Measurements from ENCODE around the gene LPAR5. TPM values are rescaled to one million over a fixed set of nuclear protein-coding genes. Genes with fewer than 3 reads are reported as not detected.
A peak's percentile ranks its signal among the peaks of the same experiment; 100 is the strongest.
"Not testable (repeated sequence)": the region's sequence is repeated elsewhere in the genome, so short reads cannot be mapped to it uniquely, and the experiment has no call there.

Gene LPAR5
- total RNA-seq, 1 donor from 2014 or later: 0.73 TPM

GRCh38 chr12:6603095-6603567, 32.6 kb downstream of the LPAR5 start:
- TF ChIP-seq CTCF (IDR thresholded peaks at IDR 0.05; ENCODE audit: insufficient read depth, low read depth, low read length) (no peak), EZH2 (IDR thresholded peaks at IDR 0.05; ENCODE audit: insufficient read depth, low read length) (no peak)
- H3K4me1 ChIP-seq (ENCODE audit: insufficient read depth, low read length): peaks cover 37% of the 10 kb centered on the region
- no peaks in the 10 kb centered on the region for H3K9me3 ChIP-seq (ENCODE audit: insufficient read depth, low read depth, low read length)
- H2AFZ ChIP-seq (ENCODE audit: low read depth, low read length): no peak overlapping the region
- H3K27ac Mint-ChIP-seq (ENCODE audit: unreplicated experiment): no peak overlapping the region
- no peaks in the 10 kb centered on the region for H3K27me3 Mint-ChIP-seq (ENCODE audit: low read depth, unreplicated experiment)
- no peak overlapping the region for H3K27ac ChIP-seq (ENCODE audit: low read depth, low read length)
- FAIRE-seq (no peak), DNase-seq (ENCODE audit: low read depth) (peak; percentile 27)
- peak overlapping the region; percentile 92 for H3K4me3 Mint-ChIP-seq (ENCODE audit: unreplicated experiment)
- H3K4me1 Mint-ChIP-seq (ENCODE audit: low read depth, unreplicated experiment): peaks cover 32% of the 10 kb centered on the region
- no peaks in the 10 kb centered on the region for H3K27me3 ChIP-seq (ENCODE audit: insufficient read depth, low read length)
- H3K36me3 Mint-ChIP-seq (ENCODE audit: low read depth, unreplicated experiment): peaks cover 35% of the 10 kb centered on the region
- H3K4me2 ChIP-seq (ENCODE audit: low read length): peak overlapping the region; percentile 99
- peaks cover 40% of the 10 kb centered on the region for H3K36me3 ChIP-seq (ENCODE audit: insufficient read depth, low read length)
- peaks cover 72% of the 10 kb centered on the region for H3K79me2 ChIP-seq (ENCODE audit: insufficient read depth, low read length)
- no peak overlapping the region for H3K4me3 ChIP-seq (ENCODE audit: insufficient read depth, low read depth, low read length)
- H3K9ac ChIP-seq (ENCODE audit: low read length): peak overlapping the region; percentile 41
- no peaks in the 10 kb centered on the region for H3K9me3 Mint-ChIP-seq (ENCODE audit: unreplicated experiment)
- H4K20me1 ChIP-seq (ENCODE audit: insufficient read depth, low read length): peaks cover 75% of the 10 kb centered on the region

GRCh38 chr12:6602526-6602925, 33.2 kb downstream of the LPAR5 start:
- Histone ChIP-seq H3K4me2 (ENCODE audit: low read length) (peak overlapping the region; percentile 99), H3K4me3 (ENCODE audit: insufficient read depth, low read depth, low read length) (no peak overlapping the region), H3K9me3 (ENCODE audit: insufficient read depth, low read depth, low read length) (no peaks in the 10 kb centered on the region), H3K36me3 (ENCODE audit: insufficient read depth, low read length) (peaks cover 46% of the 10 kb centered on the region), H3K79me2 (ENCODE audit: insufficient read depth, low read length) (peaks cover 72% of the 10 kb centered on the region), H2AFZ (ENCODE audit: low read depth, low read length) (no peak overlapping the region), H3K4me1 (ENCODE audit: insufficient read depth, low read length) (peaks cover 33% of the 10 kb centered on the region), H3K9ac (ENCODE audit: low read length) (peak overlapping the region; percentile 41), H3K27me3 (ENCODE audit: insufficient read depth, low read length) (no peaks in the 10 kb centered on the region), H4K20me1 (ENCODE audit: insufficient read depth, low read length) (peaks cover 81% of the 10 kb centered on the region), H3K27ac (ENCODE audit: low read depth, low read length) (no peak overlapping the region)
- Mint-ChIP-seq H3K27me3 (ENCODE audit: low read depth, unreplicated experiment) (no peaks in the 10 kb centered on the region), H3K27ac (ENCODE audit: unreplicated experiment) (peak overlapping the region; percentile 26), H3K36me3 (ENCODE audit: low read depth, unreplicated experiment) (peaks cover 38% of the 10 kb centered on the region), H3K9me3 (ENCODE audit: unreplicated experiment) (no peaks in the 10 kb centered on the region), H3K4me3 (ENCODE audit: unreplicated experiment) (peak overlapping the region; percentile 92), H3K4me1 (ENCODE audit: low read depth, unreplicated experiment) (peaks cover 32% of the 10 kb centered on the region)
- TF ChIP-seq EZH2 (IDR thresholded peaks at IDR 0.05; ENCODE audit: insufficient read depth, low read length): no peak
- no peak for TF ChIP-seq CTCF (IDR thresholded peaks at IDR 0.05; ENCODE audit: insufficient read depth, low read depth, low read length)
- DNase-seq (ENCODE audit: low read depth): no peak
- FAIRE-seq: no peak

DNA sequence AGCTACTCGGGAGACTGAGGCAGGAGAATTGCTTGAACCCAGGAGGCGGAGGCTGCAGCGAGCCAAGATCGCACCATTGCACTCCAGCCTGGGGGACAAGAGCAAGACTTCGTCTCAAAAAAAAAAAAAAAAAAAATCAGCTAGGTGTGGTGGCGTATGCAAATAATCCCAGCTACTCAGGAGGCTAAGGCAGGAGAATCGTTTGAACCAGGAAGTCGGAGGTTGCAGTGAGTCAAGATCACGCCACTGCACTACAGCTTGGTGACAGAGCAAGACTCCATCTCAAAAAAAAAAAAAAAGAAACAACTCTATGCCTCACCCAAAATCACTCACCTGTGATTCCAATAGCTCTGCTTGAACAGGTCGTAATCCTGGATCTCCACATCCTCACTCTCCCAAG, 40.1 kb downstream of the LPAR5 start:
- H3K27me3 Mint-ChIP-seq (ENCODE audit: low read depth, unreplicated experiment); H3K4me1 Mint-ChIP-seq (ENCODE audit: low read depth, unreplicated experiment); H2AFZ ChIP-seq (ENCODE audit: low read depth, low read length); H3K27me3 ChIP-seq (ENCODE audit: insufficient read depth, low read length); H3K4me3 Mint-ChIP-seq (ENCODE audit: unreplicated experiment); H3K4me2 ChIP-seq (ENCODE audit: low read length); H3K9me3 ChIP-seq (ENCODE audit: insufficient read depth, low read depth, low read length); H3K4me1 ChIP-seq (ENCODE audit: insufficient read depth, low read length); H3K9ac ChIP-seq (ENCODE audit: low read length); FAIRE-seq; H3K4me3 ChIP-seq (ENCODE audit: insufficient read depth, low read depth, low read length); H3K27ac ChIP-seq (ENCODE audit: low read depth, low read length); H3K9me3 Mint-ChIP-seq (ENCODE audit: unreplicated experiment); DNase-seq (ENCODE audit: low read depth): not testable (repeated sequence)
- Mint-ChIP-seq H3K27ac (ENCODE audit: unreplicated experiment) (peak overlapping the region; percentile 34), H3K36me3 (ENCODE audit: low read depth, unreplicated experiment) (peaks cover 49% of the 10 kb centered on the region)
- Histone ChIP-seq H3K79me2 (ENCODE audit: insufficient read depth, low read length) (peaks cover 19% of the 10 kb centered on the region), H4K20me1 (ENCODE audit: insufficient read depth, low read length) (peaks cover 75% of the 10 kb centered on the region), H3K36me3 (ENCODE audit: insufficient read depth, low read length) (peaks cover 74% of the 10 kb centered on the region)
